Stomach (tissue), 9 donors: ENCODE measurements around the gene FAM171A1. TPM values are rescaled to one million over a fixed set of nuclear protein-coding genes. Genes with fewer than 3 reads are reported as not detected.
"Not testable (repeated sequence)": the region's sequence is repeated elsewhere in the genome, so short reads cannot be mapped to it uniquely, and the experiment has no call there.

ENCODE experiments used
- DNase-seq, 2 donors: peaks; one replicate each; pipeline versions ENCODE4 v3.0.0 to v3.0.0-alpha.2; 2013 to 2019
- H3K27ac ChIP-seq, 5 donors: fragments of 200-600 bp in 4 of 5; sonication (generic) in 4 of 5; one replicate each; pipeline ENCODE4 v1.5.1; 2013 to 2019; ENCODE audit warnings: mild to moderate bottlenecking in 1 of 5, moderate library complexity in 1 of 5
- H3K27me3 ChIP-seq, 3 donors: fragments of 200-600 bp; sonication (generic); one replicate each; pipeline ENCODE4 v1.5.1; 2017 to 2019; ENCODE audit warnings: mixed run types in 1 of 3
- H3K36me3 ChIP-seq, 4 donors: fragments of 200-600 bp; sonication (generic); 1 replicate in 3 of 4; 2 replicates in 1 of 4; pipeline ENCODE4 v1.5.1; 2016 to 2019
- H3K4me1 ChIP-seq, 4 donors: fragments of 200-600 bp; sonication (generic); one replicate each; pipeline ENCODE4 v1.5.1; 2016 to 2019
- H3K4me3 ChIP-seq, 4 donors: fragments of 200-600 bp; sonication (generic) in 3 of 4; one replicate each; pipeline ENCODE4 v1.5.1; 2016 to 2019; ENCODE audit warnings: mild to moderate bottlenecking in 1 of 4
- H3K9me3 ChIP-seq, 4 donors: fragments of 200-600 bp; sonication (generic); one replicate each; pipeline ENCODE4 v1.5.1; 2016 to 2019
- CTCF ChIP-seq, 7 experiments: fragments of 450-650 bp in 4 of 7; fragments of 200-600 bp in 3 of 7; sonication (generic) in 3 of 7; IDR thresholded peaks; one replicate each; pipeline ENCODE4 v1.5.1; 2016 to 2019; ENCODE audit warnings: antibody characterized with exemption in 7 of 7, control low read depth in 2 of 7, mild to moderate bottlenecking in 1 of 7
- EP300 ChIP-seq: sonication (generic); formaldehyde crosslinking; IDR thresholded peaks from one replicate; pipeline ENCODE4 v1.6.1; 2017; ENCODE audit warnings: antibody characterized with exemption
- POLR2A ChIP-seq, 4 donors: fragments of 450-650 bp; IDR thresholded peaks; one replicate each; pipeline ENCODE4 v1.6.1; 2016; ENCODE audit warnings: antibody characterized with exemption in 4 of 4, control low read depth in 2 of 4, mild to moderate bottlenecking in 1 of 4, moderate library complexity in 1 of 4
- POLR2AphosphoS5 ChIP-seq, 3 donors: sonication (generic); formaldehyde crosslinking; IDR thresholded peaks; one replicate each; pipeline ENCODE4 v1.6.1; 2016; ENCODE audit warnings: antibody characterized with exemption in 3 of 3
- WGBS, 5 donors: extraction: QIAGEN DNeasy Blood & Tissue Kit in 3 of 5; methylation state at CpG; one replicate each; pipeline versions ENCODE4 v1.1.5 to v1.1.7; 2013 to 2018; 5-methylcytosine and 5-hydroxymethylcytosine counted together
- intact Hi-C: fragments of 100-400 bp; cut with DNase I; formaldehyde crosslinking; loops from one replicate; pipeline ENCODE4 v1.15.1; 2023; ENCODE audit warnings: low total_unique reads
- polyA plus RNA-seq, 3 donors: library from polyadenylated mRNA; stranded (reverse); fragments of 200-250 nt; gene quantifications; one replicate each; pipeline ENCODE4 v1.2.3, GENCODE V29; 2013
- total RNA-seq, 5 donors: library from RNA; depleted of rRNA; stranded (reverse); fragments of >200 nt; gene quantifications; one replicate each; pipeline versions ENCODE4 v1.1.0 to v1.2.3, GENCODE V29; 2014 to 2016
- donor health status: healthy with polysubstance abuse.
- donor health status: Bipolar disorder and iron deficiency.
- donor health status: healthy.

The FAM171A1 gene
- total and polyA plus RNA-seq, 8 donors, result 1.8 to 98.7 (median 10.3) TPM

- Histone ChIP-seq H3K4me1 (peaks cover 6 to 27% (median 14%) of the 10 kb centered on the region in 4 donors), H3K27ac (no peak overlapping the region), H3K4me3 (no peak overlapping the region), H3K27me3 (no peaks in the 10 kb centered on the region), H3K9me3 (no peaks in the 10 kb centered on the region), H3K36me3 (no peaks in the 10 kb centered on the region)
- WGBS, 5 donors, result 11 to 35% (median 22%) methylated on average over 2 of the region's 2 CpGs
- no peak for TF ChIP-seq CTCF (IDR thresholded peaks at IDR 0.05)
- TF ChIP-seq POLR2AphosphoS5 (IDR thresholded peaks at IDR 0.05), result no peak
- no peak for TF ChIP-seq EP300
- no peak for TF ChIP-seq POLR2A (IDR thresholded peaks at IDR 0.05)
- intact Hi-C loops, result no loop called here
- peak in 1 of 2 donors; percentile 53 for DNase-seq
Measured at GRCh38 chr10:15335508-15335907, 35.6 kb downstream of the FAM171A1 start.

GRCh38 chr10:15334650-15335323, 36.3 kb downstream of the FAM171A1 start:
- TF ChIP-seq POLR2AphosphoS5 (IDR thresholded peaks at IDR 0.05) (no peak), CTCF (IDR thresholded peaks at IDR 0.05) (no peak), POLR2A (IDR thresholded peaks at IDR 0.05) (no peak), EP300 (no peak)
- H3K36me3 ChIP-seq, result no peaks in the 10 kb centered on the region
- no peaks in the 10 kb centered on the region for H3K9me3 ChIP-seq
- no peaks in the 10 kb centered on the region for H3K27me3 ChIP-seq
- H3K4me1 ChIP-seq, result peaks cover 6 to 27% (median 17%) of the 10 kb centered on the region in 4 donors
- no peak overlapping the region for H3K27ac ChIP-seq
- DNase-seq, result no peak
- 69 to 78% (median 73%) methylated on average over 7 of the region's 7 CpGs for WGBS, 5 donors
- no peak overlapping the region for H3K4me3 ChIP-seq
- intact Hi-C loops, result no loop called here

GRCh38 chr10:15333909-15334649, 37.0 kb downstream of the FAM171A1 start:
- H3K4me1 ChIP-seq, result peaks cover 6 to 27% (median 17%) of the 10 kb centered on the region in 4 donors
- no peaks in the 10 kb centered on the region for H3K36me3 ChIP-seq
- intact Hi-C loops, result no loop called here
- DNase-seq, result peak in 1 of 2 donors; percentile 39
- H3K4me3 ChIP-seq, result no peak overlapping the region
- H3K27ac ChIP-seq, result no peak overlapping the region
- no peaks in the 10 kb centered on the region for H3K9me3 ChIP-seq
- H3K27me3 ChIP-seq, result no peaks in the 10 kb centered on the region
- WGBS, 5 donors, result 65 to 73% (median 69%) methylated on average over 6 of the region's 6 CpGs
- TF ChIP-seq POLR2A (IDR thresholded peaks at IDR 0.05) (no peak), POLR2AphosphoS5 (IDR thresholded peaks at IDR 0.05) (no peak), CTCF (IDR thresholded peaks at IDR 0.05) (no peak), EP300 (no peak)

- H3K9me3 ChIP-seq, H3K4me3 ChIP-seq, H3K27me3 ChIP-seq, H3K36me3 ChIP-seq, H3K27ac ChIP-seq, intact Hi-C loops, DNase-seq: not testable (repeated sequence)
- peaks cover 6 to 27% (median 17%) of the 10 kb centered on the region in 4 donors for H3K4me1 ChIP-seq
- WGBS, 5 donors, result 89 to 98% (median 96%) methylated on average over 8 of the region's 8 CpGs
Measured at GRCh38 chr10:15333181-15333580, 37.9 kb downstream of the FAM171A1 start.
